WTC11 (cell line): Measurements from ENCODE around the gene TRABD2A. TPM values are rescaled to one million over a fixed set of nuclear protein-coding genes. Genes with fewer than 3 reads are reported as not detected.

Experiments
- ATAC-seq: fragments of 200-7000 bp; cut with Tn5 transposase; 2 replicates; pipeline ENCODE4 v1.10.0; 2021; ENCODE audit warnings: mild to moderate bottlenecking, moderate library complexity
- CTCF ChIA-PET: fragments of 300-600 bp; sonication (Branson Sonifier 250); formaldehyde crosslinking; loops from one replicate; lab custom pipeline; 2021; ENCODE audit warnings: antibody characterized with exemption; lab: Charles Lee
- POLR2A ChIA-PET: fragments of 350-600 bp; sonication (Branson Sonifier 250); formaldehyde crosslinking; loops from one replicate; lab custom pipeline; 2021; ENCODE audit warnings: antibody characterized with exemption; lab: Charles Lee
- DNase-seq: peaks from one replicate; pipeline ENCODE4 v3.0.0; 2021; ENCODE audit warnings: low spot score
- H3K27ac Mint-ChIP-seq: 2 replicates; pipeline ENCODE4 v1.8.0; 2021; ENCODE audit warnings: mixed read lengths
- H3K27me3 Mint-ChIP-seq: 2 replicates; pipeline ENCODE4 v1.8.0; 2021; ENCODE audit warnings: low read depth, mild to moderate bottlenecking, moderate library complexity, mixed read lengths
- H3K36me3 Mint-ChIP-seq: 2 replicates; pipeline ENCODE4 v1.8.0; 2021; ENCODE audit warnings: mixed read lengths
- H3K4me1 Mint-ChIP-seq: 2 replicates; pipeline ENCODE4 v1.8.0; 2022; ENCODE audit warnings: mixed read lengths
- H3K4me3 Mint-ChIP-seq: 2 replicates; pipeline ENCODE4 v1.8.0; 2021; ENCODE audit warnings: mild to moderate bottlenecking, moderate library complexity, mixed read lengths
- H3K9me3 Mint-ChIP-seq: 2 replicates; pipeline ENCODE4 v1.8.0; 2021; ENCODE audit warnings: mixed read lengths
- CBFB ChIP-seq: sonication (generic); formaldehyde crosslinking; IDR thresholded peaks from 2 replicates; pipeline ENCODE4 v1.8.1; 2022; ENCODE audit warnings: mild to moderate bottlenecking, low read depth, missing genetic modification reagents
- ETV6 ChIP-seq: sonication (generic); formaldehyde crosslinking; IDR thresholded peaks from 2 replicates; pipeline ENCODE4 v1.8.1; 2022; ENCODE audit warnings: mild to moderate bottlenecking, missing genetic modification reagents
- FOXK1 ChIP-seq: sonication (generic); formaldehyde crosslinking; IDR thresholded peaks from 2 replicates; pipeline ENCODE4 v1.8.0; 2022; ENCODE audit warnings: mild to moderate bottlenecking, moderate library complexity, missing genetic modification reagents
- GABPB1 ChIP-seq: sonication (generic); formaldehyde crosslinking; IDR thresholded peaks from 2 replicates; pipeline ENCODE4 v1.8.1; 2023; ENCODE audit warnings: mild to moderate bottlenecking, missing genetic modification reagents
- NFE2L1 ChIP-seq: sonication (generic); formaldehyde crosslinking; IDR thresholded peaks from 2 replicates; pipeline ENCODE4 v1.8.1; 2023; ENCODE audit warnings: missing genetic modification reagents
- SMAD3 ChIP-seq: sonication (generic); formaldehyde crosslinking; IDR thresholded peaks from 2 replicates; pipeline ENCODE4 v1.8.0; 2022; ENCODE audit warnings: missing genetic modification reagents, mild to moderate bottlenecking, borderline replicate concordance
- SP1 ChIP-seq: sonication (generic); formaldehyde crosslinking; conservative IDR thresholded peaks from 2 replicates; pipeline ENCODE4 v1.8.1; 2022; ENCODE audit warnings: missing genetic modification reagents
- TEAD1 ChIP-seq: sonication (generic); formaldehyde crosslinking; IDR thresholded peaks from 2 replicates; pipeline ENCODE4 v1.8.0; 2022; ENCODE audit warnings: mild to moderate bottlenecking, missing genetic modification reagents
- TEAD4 ChIP-seq: sonication (generic); formaldehyde crosslinking; IDR thresholded peaks from 2 replicates; pipeline ENCODE4 v1.8.0; 2022; ENCODE audit warnings: mild to moderate bottlenecking, missing genetic modification reagents
- ZBTB21 ChIP-seq: sonication (generic); formaldehyde crosslinking; IDR thresholded peaks from 2 replicates; pipeline ENCODE4 v1.8.1; 2023; ENCODE audit warnings: mild to moderate bottlenecking, missing genetic modification reagents, borderline replicate concordance
- ZNF121 ChIP-seq: sonication (generic); formaldehyde crosslinking; IDR thresholded peaks from 2 replicates; pipeline ENCODE4 v1.8.0; 2023; ENCODE audit warnings: missing genetic modification reagents
- ZNF317 ChIP-seq: sonication (generic); formaldehyde crosslinking; IDR thresholded peaks from 2 replicates; pipeline ENCODE4 v1.8.1; 2023; ENCODE audit warnings: low read depth, mild to moderate bottlenecking, moderate library complexity, missing genetic modification reagents, borderline replicate concordance
- total RNA-seq: library from RNA; stranded (reverse); gene quantifications from 3 replicates; pipeline ENCODE4 v1.2.3, GENCODE V29; 2021
- TF ChIP-seq, protein P1 (sequence below): sonication (generic); formaldehyde crosslinking; conservative IDR thresholded peaks from 2 replicates; pipeline ENCODE4 v1.8.1; 2022; ENCODE audit warnings: mild to moderate bottlenecking, missing genetic modification reagents
- TF ChIP-seq, protein P2 (sequence below): fragments of 250-450 bp; sonication (Bioruptor Pico); conservative IDR thresholded peaks from 2 replicates; pipeline ENCODE4 v1.9.0; 2021; ENCODE audit warnings: mild to moderate bottlenecking
- TF ChIP-seq, protein P3 (sequence below): sonication (generic); formaldehyde crosslinking; IDR thresholded peaks from 2 replicates; pipeline ENCODE4 v1.8.0; 2023; ENCODE audit warnings: missing genetic modification reagents, mild to moderate bottlenecking, borderline replicate concordance
- TF ChIP-seq, protein P4 (sequence below): sonication (generic); formaldehyde crosslinking; IDR thresholded peaks from 2 replicates; pipeline ENCODE4 v1.8.0; 2022; ENCODE audit warnings: mild to moderate bottlenecking, missing genetic modification reagents
- TF ChIP-seq, protein P5 (sequence below): sonication (generic); formaldehyde crosslinking; IDR thresholded peaks from 2 replicates; pipeline ENCODE4 v1.8.0; 2022; ENCODE audit warnings: mild to moderate bottlenecking, missing genetic modification reagents
- TF ChIP-seq, protein P6 (sequence below): sonication (generic); formaldehyde crosslinking; IDR thresholded peaks from 2 replicates; pipeline ENCODE4 v1.8.1; 2023; ENCODE audit warnings: mild to moderate bottlenecking, missing genetic modification reagents, borderline replicate concordance
- TF ChIP-seq, protein P7 (sequence below): fragments of 200-600 bp; IDR thresholded peaks from 2 replicates; pipeline ENCODE4 v1.8.0; 2022; ENCODE audit warnings: antibody characterized with exemption
- TF ChIP-seq, protein P8 (sequence below): sonication (generic); formaldehyde crosslinking; IDR thresholded peaks from 2 replicates; pipeline ENCODE4 v1.8.1; 2023; ENCODE audit warnings: mild to moderate bottlenecking, missing genetic modification reagents

TRABD2A gene
- total RNA-seq, 1 experiment from 2014 or later, result 12.1 TPM

DNA sequence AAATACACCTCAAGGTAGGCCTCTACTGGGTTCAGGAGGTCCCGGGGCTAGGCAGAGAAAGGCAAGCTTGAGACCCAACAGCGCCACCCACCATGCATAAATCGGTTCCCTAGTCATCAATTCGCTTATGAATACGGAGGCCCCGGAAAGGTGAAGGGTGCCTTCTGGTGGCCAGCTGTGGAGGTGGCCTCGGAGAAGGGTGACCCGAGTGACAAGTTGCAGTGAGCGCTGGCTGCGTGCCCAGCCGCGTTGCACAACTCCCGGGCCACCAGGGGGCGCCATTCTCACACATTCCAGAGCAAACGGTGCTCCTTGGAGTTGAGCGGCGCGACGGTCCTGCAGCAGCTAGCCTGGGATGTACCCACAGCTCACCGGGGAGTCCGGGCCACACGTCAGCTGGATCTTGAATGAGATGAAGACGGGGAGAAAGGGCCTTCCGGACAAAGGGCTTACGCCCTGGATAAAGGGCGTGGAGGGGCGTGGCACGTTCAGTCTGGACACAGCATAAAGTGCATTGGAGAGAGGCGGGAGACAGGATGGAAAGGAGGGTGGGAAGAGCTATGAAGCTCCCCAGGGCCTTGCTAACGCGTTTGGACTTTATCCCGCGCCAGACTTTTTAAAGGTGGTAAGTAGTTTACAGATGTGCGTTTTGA lies 45.0 kb upstream of the TRABD2A start:
- H3K4me3 Mint-ChIP-seq, result peak overlapping the region; percentile 69
- no peaks in the 10 kb centered on the region for H3K36me3 Mint-ChIP-seq
- H3K27ac Mint-ChIP-seq, result no peak overlapping the region
- CTCF ChIA-PET, result interaction anchor here (0.5 to 2.8 kb wide), 80 partner anchors 8 to 669 kb away, joined by 3 to 67 read pairs (median 5); partner anchors contain the start of genes KCMF1, RNF181, TMSB10 and TRABD2A
- H3K9me3 Mint-ChIP-seq, result 0 out of 2 replicates have a peak, but pooled peaks cover 3% of the 10 kb centered on the region
- DNase-seq (peak; percentile 99), ATAC-seq (peak; percentile 86)
- POLR2A ChIA-PET, result interaction anchor here (0.6 to 2.4 kb wide), 7 partner anchors 10 to 89 kb away, joined by 3 to 13 read pairs (median 4); partner anchors contain the start of gene KCMF1
- H3K4me1 Mint-ChIP-seq, result peaks cover 23% of the 10 kb centered on the region
- H3K27me3 Mint-ChIP-seq, result peaks cover 12% of the 10 kb centered on the region
- TF ChIP-seq, protein P1, sequence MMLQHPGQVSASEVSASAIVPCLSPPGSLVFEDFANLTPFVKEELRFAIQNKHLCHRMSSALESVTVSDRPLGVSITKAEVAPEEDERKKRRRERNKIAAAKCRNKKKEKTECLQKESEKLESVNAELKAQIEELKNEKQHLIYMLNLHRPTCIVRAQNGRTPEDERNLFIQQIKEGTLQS (CRISPR knock-in tag), result no peak
- TF ChIP-seq TEAD4 (CRISPR knock-in tag) (peak; percentile 70; the same call in 1 of the 2 replicates), GABPB1 (peak; percentile 89), ZNF121 (CRISPR knock-in tag) (0 out of 2 replicates have a peak, but pooled peaks have one; percentile 59), ZBTB21 (peak; percentile 5; the same call in 1 of the 2 replicates), TEAD1 (peak; percentile 98), NFE2L1 (CRISPR knock-in tag) (peak; percentile 71; the same call in 1 of the 2 replicates), CBFB (CRISPR knock-in tag) (peak; percentile 69; the same call in 1 of the 2 replicates), ETV6 (CRISPR knock-in tag) (peak; percentile 93), FOXK1 (CRISPR knock-in tag) (0 out of 2 replicates have a peak, but pooled peaks have one; percentile 25), SP1 (CRISPR knock-in tag) (peak; percentile 77), ZNF317 (0 out of 2 replicates have a peak, but pooled peaks have one; percentile 26), SMAD3 (no peak)
- TF ChIP-seq, protein P2, sequence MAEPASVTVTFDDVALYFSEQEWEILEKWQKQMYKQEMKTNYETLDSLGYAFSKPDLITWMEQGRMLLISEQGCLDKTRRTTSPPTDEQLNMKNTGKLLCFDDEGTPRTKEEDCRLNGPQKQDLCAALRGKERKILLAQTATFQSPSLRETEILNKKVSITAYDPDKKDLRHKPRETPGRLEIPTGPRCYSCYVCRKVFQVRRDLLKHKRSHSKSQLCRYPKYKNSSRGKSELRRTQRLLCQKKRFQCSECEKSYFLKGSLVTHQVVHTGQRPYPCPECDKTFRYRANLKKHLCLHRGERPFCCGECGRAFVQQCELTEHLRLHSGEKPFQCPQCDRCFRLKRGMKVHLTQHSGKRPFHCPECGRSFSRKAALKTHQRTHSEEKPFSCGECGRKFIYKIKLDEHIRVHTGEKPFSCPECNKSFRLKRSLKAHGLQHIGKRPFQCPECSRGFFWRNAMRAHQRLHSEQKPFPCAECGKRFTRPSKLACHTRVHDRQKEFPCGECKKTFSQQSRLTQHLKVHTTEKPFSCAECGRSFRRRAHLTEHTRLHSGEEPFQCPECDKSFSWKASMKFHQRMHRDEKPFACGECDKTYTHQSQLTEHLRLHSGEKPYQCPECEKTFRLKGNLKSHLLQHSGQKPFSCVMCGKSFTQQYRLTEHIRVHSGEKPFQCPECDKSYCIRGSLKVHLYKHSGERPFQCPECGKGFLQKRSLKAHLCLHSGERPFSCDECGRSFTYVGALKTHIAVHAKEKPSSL (CRISPR knock-in tag), result no peak
- TF ChIP-seq, protein P3, sequence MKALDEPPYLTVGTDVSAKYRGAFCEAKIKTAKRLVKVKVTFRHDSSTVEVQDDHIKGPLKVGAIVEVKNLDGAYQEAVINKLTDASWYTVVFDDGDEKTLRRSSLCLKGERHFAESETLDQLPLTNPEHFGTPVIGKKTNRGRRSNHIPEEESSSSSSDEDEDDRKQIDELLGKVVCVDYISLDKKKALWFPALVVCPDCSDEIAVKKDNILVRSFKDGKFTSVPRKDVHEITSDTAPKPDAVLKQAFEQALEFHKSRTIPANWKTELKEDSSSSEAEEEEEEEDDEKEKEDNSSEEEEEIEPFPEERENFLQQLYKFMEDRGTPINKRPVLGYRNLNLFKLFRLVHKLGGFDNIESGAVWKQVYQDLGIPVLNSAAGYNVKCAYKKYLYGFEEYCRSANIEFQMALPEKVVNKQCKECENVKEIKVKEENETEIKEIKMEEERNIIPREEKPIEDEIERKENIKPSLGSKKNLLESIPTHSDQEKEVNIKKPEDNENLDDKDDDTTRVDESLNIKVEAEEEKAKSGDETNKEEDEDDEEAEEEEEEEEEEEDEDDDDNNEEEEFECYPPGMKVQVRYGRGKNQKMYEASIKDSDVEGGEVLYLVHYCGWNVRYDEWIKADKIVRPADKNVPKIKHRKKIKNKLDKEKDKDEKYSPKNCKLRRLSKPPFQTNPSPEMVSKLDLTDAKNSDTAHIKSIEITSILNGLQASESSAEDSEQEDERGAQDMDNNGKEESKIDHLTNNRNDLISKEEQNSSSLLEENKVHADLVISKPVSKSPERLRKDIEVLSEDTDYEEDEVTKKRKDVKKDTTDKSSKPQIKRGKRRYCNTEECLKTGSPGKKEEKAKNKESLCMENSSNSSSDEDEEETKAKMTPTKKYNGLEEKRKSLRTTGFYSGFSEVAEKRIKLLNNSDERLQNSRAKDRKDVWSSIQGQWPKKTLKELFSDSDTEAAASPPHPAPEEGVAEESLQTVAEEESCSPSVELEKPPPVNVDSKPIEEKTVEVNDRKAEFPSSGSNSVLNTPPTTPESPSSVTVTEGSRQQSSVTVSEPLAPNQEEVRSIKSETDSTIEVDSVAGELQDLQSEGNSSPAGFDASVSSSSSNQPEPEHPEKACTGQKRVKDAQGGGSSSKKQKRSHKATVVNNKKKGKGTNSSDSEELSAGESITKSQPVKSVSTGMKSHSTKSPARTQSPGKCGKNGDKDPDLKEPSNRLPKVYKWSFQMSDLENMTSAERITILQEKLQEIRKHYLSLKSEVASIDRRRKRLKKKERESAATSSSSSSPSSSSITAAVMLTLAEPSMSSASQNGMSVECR, result 0 out of 2 replicates have a peak, but pooled peaks have one; percentile 51
- TF ChIP-seq, protein P4, sequence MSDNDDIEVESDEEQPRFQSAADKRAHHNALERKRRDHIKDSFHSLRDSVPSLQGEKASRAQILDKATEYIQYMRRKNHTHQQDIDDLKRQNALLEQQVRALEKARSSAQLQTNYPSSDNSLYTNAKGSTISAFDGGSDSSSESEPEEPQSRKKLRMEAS (CRISPR knock-in tag), result peak; percentile 89
- TF ChIP-seq, protein P5, sequence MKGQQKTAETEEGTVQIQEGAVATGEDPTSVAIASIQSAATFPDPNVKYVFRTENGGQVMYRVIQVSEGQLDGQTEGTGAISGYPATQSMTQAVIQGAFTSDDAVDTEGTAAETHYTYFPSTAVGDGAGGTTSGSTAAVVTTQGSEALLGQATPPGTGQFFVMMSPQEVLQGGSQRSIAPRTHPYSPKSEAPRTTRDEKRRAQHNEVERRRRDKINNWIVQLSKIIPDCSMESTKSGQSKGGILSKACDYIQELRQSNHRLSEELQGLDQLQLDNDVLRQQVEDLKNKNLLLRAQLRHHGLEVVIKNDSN (CRISPR knock-in tag), result peak; percentile 53; the same call in 1 of the 2 replicates
- TF ChIP-seq, protein P6, sequence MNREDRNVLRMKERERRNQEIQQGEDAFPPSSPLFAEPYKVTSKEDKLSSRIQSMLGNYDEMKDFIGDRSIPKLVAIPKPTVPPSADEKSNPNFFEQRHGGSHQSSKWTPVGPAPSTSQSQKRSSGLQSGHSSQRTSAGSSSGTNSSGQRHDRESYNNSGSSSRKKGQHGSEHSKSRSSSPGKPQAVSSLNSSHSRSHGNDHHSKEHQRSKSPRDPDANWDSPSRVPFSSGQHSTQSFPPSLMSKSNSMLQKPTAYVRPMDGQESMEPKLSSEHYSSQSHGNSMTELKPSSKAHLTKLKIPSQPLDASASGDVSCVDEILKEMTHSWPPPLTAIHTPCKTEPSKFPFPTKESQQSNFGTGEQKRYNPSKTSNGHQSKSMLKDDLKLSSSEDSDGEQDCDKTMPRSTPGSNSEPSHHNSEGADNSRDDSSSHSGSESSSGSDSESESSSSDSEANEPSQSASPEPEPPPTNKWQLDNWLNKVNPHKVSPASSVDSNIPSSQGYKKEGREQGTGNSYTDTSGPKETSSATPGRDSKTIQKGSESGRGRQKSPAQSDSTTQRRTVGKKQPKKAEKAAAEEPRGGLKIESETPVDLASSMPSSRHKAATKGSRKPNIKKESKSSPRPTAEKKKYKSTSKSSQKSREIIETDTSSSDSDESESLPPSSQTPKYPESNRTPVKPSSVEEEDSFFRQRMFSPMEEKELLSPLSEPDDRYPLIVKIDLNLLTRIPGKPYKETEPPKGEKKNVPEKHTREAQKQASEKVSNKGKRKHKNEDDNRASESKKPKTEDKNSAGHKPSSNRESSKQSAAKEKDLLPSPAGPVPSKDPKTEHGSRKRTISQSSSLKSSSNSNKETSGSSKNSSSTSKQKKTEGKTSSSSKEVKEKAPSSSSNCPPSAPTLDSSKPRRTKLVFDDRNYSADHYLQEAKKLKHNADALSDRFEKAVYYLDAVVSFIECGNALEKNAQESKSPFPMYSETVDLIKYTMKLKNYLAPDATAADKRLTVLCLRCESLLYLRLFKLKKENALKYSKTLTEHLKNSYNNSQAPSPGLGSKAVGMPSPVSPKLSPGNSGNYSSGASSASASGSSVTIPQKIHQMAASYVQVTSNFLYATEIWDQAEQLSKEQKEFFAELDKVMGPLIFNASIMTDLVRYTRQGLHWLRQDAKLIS (CRISPR knock-in tag), result no peak
- TF ChIP-seq, protein P7, sequence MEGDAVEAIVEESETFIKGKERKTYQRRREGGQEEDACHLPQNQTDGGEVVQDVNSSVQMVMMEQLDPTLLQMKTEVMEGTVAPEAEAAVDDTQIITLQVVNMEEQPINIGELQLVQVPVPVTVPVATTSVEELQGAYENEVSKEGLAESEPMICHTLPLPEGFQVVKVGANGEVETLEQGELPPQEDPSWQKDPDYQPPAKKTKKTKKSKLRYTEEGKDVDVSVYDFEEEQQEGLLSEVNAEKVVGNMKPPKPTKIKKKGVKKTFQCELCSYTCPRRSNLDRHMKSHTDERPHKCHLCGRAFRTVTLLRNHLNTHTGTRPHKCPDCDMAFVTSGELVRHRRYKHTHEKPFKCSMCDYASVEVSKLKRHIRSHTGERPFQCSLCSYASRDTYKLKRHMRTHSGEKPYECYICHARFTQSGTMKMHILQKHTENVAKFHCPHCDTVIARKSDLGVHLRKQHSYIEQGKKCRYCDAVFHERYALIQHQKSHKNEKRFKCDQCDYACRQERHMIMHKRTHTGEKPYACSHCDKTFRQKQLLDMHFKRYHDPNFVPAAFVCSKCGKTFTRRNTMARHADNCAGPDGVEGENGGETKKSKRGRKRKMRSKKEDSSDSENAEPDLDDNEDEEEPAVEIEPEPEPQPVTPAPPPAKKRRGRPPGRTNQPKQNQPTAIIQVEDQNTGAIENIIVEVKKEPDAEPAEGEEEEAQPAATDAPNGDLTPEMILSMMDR, result peak; percentile 99
- TF ChIP-seq, protein P8, sequence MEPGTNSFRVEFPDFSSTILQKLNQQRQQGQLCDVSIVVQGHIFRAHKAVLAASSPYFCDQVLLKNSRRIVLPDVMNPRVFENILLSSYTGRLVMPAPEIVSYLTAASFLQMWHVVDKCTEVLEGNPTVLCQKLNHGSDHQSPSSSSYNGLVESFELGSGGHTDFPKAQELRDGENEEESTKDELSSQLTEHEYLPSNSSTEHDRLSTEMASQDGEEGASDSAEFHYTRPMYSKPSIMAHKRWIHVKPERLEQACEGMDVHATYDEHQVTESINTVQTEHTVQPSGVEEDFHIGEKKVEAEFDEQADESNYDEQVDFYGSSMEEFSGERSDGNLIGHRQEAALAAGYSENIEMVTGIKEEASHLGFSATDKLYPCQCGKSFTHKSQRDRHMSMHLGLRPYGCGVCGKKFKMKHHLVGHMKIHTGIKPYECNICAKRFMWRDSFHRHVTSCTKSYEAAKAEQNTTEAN, result 0 out of 2 replicates have a peak, but pooled peaks have one; percentile 59
